ENCODE results near the gene ZNF69.
"Not testable (repeated sequence)": the region's sequence is repeated elsewhere in the genome, so short reads cannot be mapped to it uniquely, and the experiment has no call there.

Gene ZNF69

GRCh38 chr19:11887611-11888531 lies at the start of gene ZNF69:
Gene ZNF69 (plus strand): TSS chr19:11887782. CDS start chr19:11887924, 142 bp downstream.
- peak; percentile 13 to 39 (median 28) for DNase-seq

- no peak for DNase-seq
Measured at GRCh38 chr19:11843722-11844121, 43.9 kb upstream of the ZNF69 start.

DNA sequence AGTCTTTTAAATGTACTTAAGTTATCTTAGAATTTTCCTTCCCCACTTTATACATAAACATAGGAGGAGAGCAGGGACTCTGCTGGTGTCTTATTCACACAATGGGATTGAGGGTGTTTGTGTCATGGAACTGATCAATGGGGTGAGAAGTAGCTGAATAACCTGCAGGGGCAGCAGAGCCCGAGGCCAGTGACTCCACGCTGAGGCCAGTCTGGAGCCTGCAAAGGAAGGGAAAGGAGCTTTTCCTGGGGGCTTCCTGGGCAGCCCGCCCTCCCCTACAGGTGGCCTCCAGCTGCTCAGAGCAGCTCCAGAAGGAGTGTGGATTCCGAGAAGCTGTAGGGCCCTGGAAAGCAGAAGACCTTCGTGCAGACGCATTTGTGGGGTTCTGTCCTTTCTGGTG lies 40.0 kb upstream of the ZNF69 start:
- DNase-seq: not testable (repeated sequence)

GRCh38 chr19:11848200-11848593 lies 39.4 kb upstream of the ZNF69 start:
- no peak for DNase-seq

GRCh38 chr19:11848594-11849469 lies 38.8 kb upstream of the ZNF69 start, which contains the start of gene ZNF439:
Gene ZNF439 (plus strand): TSS chr19:11848726. CDS start chr19:11848868, 142 bp downstream.
- peak; percentile 69 to 80 (median 76) for DNase-seq

DNA sequence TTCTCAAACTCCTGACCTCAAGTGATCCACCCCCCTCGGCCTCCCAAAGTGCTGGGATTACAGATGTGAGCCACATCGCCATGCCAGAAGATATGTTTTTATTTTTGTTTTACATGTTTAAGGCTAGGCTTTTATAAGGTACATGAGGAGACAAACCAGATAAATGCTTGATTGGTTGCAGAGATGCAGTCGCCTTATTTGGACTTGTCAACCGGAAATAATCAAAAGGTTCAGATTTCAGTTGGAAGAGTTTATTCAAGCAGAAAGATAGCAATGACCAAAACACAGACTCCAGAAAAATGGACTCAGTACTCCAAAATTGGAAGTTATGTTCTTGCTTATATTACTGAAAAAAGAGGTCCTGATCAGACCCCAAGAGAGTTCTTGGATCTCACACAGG lies 37.3 kb upstream of the ZNF69 start:
- DNase-seq: not testable (repeated sequence)

GRCh38 chr19:11853358-11853757 lies 34.2 kb upstream of the ZNF69 start:
- DNase-seq: no peak

GRCh38 chr19:11856596-11857250 lies 30.9 kb upstream of the ZNF69 start:
- no peak for DNase-seq

GRCh38 chr19:11860721-11861120 lies 26.9 kb upstream of the ZNF69 start:
- no peak for DNase-seq

DNA sequence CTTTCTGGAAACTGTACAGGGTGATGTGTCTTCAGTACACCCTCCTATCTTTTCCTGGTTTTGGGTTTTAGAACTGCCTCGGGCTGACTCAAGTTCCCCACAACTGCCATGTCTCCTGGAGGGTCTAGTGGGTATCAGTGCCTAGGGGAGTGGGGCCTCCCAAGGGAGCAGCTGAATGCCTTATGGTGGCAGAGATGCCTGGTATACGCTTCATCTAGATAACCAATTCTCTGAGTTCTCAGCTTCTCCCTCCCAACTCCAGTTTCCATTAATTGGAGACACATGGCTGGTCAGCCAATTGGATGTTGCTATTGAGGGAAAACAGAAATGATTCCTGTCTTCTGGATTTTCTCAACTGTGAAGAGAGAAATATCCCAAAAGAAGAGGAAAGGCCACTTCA lies 26.3 kb upstream of the ZNF69 start:
- DNase-seq: no peak

DNA sequence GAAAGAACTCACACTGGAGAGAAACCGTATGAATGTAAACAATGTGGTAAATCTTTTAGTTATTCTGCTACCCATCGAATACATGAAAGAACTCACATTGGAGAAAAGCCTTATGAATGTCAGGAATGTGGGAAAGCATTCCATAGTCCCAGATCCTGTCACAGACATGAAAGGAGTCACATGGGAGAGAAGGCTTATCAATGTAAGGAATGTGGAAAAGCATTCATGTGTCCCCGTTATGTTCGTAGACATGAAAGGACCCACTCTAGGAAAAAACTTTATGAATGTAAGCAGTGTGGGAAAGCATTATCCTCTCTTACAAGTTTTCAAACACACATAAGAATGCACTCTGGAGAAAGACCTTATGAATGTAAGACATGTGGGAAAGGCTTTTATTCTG lies 19.8 kb upstream of the ZNF69 start:
- DNase-seq: not testable (repeated sequence)

DNA sequence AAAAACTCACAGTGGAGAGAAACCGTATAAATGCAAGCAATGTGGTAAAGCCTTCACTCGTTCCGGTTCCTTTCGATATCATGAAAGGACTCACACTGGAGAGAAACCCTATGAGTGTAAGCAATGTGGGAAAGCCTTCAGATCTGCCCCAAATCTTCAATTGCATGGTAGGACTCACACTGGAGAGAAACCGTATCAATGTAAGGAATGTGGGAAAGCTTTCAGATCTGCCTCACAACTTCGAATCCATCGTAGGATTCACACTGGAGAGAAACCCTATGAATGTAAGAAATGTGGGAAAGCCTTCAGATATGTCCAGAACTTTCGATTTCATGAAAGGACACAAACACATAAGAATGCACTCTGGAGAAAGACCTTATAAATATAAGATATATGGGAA lies 19.4 kb upstream of the ZNF69 start:
- DNase-seq: no peak

DNA sequence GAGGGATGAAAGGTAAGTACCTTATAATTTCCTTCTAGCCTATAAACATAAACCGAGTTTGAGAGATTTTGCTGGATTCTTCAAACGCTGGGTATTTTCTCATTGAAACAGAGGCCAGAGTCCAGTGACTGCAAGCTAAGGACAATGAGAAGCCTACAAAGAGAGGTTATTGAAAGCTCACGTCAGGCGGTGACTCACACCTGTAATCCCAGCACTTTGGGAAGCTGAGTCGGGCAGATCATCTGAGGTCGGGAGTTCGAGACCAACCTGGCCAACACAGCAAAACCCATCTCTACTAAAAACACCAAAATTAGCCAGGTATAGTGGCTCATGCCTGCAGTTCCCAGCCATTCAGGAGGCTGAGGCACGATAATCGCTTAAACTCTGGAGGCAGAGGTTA lies 15.0 kb upstream of the ZNF69 start:
- no peak for DNase-seq

DNA sequence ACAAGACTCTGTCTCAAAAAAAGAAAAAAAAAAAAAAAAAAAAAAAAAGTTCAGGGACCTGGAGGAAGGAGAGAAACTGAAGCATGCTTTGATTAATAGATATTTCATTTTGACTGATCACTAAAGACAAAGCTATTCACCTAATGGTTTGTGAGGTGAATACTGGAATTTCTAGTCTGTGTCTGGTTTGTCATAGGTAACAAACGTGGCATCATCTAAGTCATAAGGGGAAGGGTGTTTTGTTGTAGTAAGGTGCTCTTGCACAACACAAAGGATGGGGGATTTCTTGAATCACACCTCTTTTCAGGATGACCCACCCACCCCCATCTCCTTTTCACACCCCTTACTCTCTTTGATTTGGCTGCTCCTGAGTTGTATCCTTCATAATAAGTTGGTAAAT lies 13.8 kb upstream of the ZNF69 start:
- DNase-seq: no peak

- peak in 3 of 4 experiments; percentile 4 to 6 (median 4) for DNase-seq
Measured at GRCh38 chr19:11879687-11880266, 7.8 kb upstream of the ZNF69 start.

DNA sequence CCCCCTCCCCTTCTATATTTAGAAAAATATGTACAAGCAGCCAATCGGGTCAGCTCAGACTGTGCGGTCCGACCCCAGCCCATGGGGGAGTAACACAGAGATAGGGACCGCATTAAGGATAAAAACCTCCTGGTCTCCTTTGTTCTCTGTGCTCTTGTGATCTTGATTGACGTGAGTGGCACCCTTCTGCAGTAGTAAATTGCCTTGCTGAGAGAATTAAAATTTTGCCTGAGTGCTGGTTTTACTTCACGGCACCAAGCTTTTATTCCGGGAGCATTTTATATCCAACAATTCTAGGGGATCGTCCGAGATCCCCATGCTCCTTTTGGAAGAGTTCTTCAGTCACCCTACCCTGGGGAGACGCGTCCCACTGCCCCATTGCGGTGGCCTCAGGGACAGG lies 7.0 kb upstream of the ZNF69 start:
- DNase-seq: no peak

GRCh38 chr19:11881151-11881800 lies 6.3 kb upstream of the ZNF69 start:
- peak; percentile 13 to 30 (median 22) for DNase-seq

- DNase-seq: no peak
Measured at GRCh38 chr19:11882606-11883005, 5.0 kb upstream of the ZNF69 start.

- no peak for DNase-seq
Measured at GRCh38 chr19:11887234-11887610, 360 bp upstream of the ZNF69 start.

DNA sequence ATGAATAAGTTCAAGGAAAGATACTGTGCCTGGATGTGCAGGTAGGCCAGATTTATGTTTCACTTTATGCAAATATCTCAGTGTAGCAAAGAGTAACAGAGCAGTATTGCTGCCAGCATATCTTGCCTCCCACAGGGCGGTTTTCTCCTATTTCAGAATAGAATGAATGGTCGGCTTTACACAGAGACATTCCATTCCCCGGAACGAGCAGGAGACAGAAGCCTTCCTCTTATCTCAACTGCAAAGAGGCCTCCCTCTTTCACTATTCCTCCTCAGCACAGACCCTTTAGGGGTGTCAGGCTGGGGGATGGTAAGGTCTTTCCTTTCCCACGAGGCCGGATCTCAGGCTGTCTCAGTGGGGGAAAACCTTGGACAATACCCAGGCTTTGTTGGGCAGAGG lies 2.3 kb downstream of the ZNF69 start:
- DNase-seq: not testable (repeated sequence)

DNA sequence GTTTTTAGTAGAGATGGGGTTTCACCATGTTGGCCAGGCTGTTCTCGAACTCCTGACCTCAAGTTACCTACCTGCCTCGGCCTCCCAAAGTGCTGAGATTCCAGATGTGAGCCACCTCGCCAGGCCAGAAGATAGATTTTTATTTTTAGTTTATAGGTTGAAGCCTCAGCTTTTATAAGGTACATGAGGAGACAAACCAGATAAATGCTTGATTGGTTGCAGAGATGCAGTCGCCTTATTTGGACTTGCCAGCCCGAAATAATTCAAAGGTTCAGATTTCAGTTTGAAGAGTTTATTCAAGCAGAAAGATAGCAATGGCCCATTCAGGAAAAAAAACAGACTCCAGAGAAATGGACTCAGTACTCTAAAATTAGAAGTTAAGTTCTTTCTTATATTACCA lies 3.1 kb downstream of the ZNF69 start:
- no peak for DNase-seq

DNA sequence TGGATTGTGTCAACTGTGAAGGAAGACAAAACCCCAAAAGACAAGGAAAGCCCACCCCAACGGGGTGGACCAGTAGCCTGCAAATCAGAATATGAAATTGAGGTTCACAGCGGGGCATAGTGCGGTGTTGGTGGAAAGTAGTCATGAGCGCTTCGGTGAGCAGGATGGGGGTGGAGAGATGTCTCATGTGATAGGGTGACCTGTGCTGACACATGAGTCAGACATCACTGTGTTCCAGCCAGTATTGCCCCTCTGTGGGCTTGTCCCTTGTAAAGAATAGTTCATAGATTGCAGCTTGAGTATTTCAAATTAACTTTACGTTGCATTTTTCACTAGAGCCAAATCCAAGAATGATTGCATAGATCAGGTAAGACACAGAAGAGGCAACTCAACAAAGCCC lies 7.3 kb downstream of the ZNF69 start:
- DNase-seq: no peak
